ENCODE measurements around the gene UNC93B1.

- TF ChIP-seq CTCF (IDR thresholded peaks at IDR 0.05; ENCODE audit: borderline replicate concordance, extremely low read depth, low read length, poor library complexity, severe bottlenecking): no peak
- TF ChIP-seq EZH2 (IDR thresholded peaks at IDR 0.05; ENCODE audit: borderline replicate concordance, low read depth, low read length, severe bottlenecking): no peak
Observed at GRCh38 chr11:68047437-68048290, 43.8 kb upstream of the UNC93B1 start.

All from DND-41 (cell line).